ENCODE results near the gene ROBO3.

Gene ROBO3

DNA sequence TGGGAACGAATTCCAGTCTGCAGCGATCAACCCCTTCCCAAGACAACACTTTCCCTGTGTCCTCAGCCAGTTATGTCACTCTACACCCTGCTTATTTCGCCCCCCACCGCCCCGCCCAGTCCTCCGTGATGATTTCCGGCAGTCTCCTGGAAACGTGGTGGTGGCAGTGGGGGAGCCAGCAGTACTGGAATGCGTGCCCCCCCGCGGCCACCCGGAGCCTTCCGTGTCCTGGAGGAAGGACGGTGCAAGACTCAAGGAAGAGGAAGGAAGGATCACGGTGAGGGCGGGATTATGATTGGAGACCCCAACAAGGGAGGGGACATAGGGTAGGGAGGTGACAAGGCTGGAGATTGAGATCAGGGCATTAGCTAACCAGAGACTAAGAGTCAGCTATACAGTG lies 4.1 kb downstream of the ROBO3 start:
- no peak overlapping the region for H3K4me3 ChIP-seq (ENCODE audit: extremely low read depth, insufficient read depth, low read length, poor library complexity, severe bottlenecking)
- 9 to 22% methylated on average over 10 of the region's 16 CpGs for WGBS, 2 experiments (ENCODE audit: insufficient coverage in 2 of 2)

GRCh38 chr11:124869856-124870387 lies 4.7 kb downstream of the ROBO3 start:
- H3K9me3 ChIP-seq (ENCODE audit: control insufficient read depth, low read length): peaks cover 3% of the 10 kb centered on the region
- peaks cover 11% of the 10 kb centered on the region for H3K4me1 ChIP-seq (ENCODE audit: control insufficient read depth, insufficient read depth, low read length, poor library complexity, severe bottlenecking)
- H3K27ac ChIP-seq (ENCODE audit: low read depth, low read length, severe bottlenecking): no peak overlapping the region
- no peak overlapping the region for H3K4me3 ChIP-seq (ENCODE audit: extremely low read depth, insufficient read depth, low read length, poor library complexity, severe bottlenecking)
- H3K36me3 ChIP-seq (ENCODE audit: control insufficient read depth, insufficient read depth, low read length): no peaks in the 10 kb centered on the region
- 85 to 92% methylated on average over 6 to 12 of the region's 14 CpGs for WGBS, 2 experiments (ENCODE audit: insufficient coverage in 2 of 2)

More for the DNA sequence above, 4.1 kb downstream of the ROBO3 start:
- no peaks in the 10 kb centered on the region for H3K36me3 ChIP-seq (ENCODE audit: control insufficient read depth, insufficient read depth, low read length)
- H3K27ac ChIP-seq (ENCODE audit: low read depth, low read length, severe bottlenecking): no peak overlapping the region
- peaks cover 3% of the 10 kb centered on the region for H3K9me3 ChIP-seq (ENCODE audit: control insufficient read depth, low read length)
- H3K4me1 ChIP-seq (ENCODE audit: control insufficient read depth, insufficient read depth, low read length, poor library complexity, severe bottlenecking): peaks cover 12% of the 10 kb centered on the region

DNA sequence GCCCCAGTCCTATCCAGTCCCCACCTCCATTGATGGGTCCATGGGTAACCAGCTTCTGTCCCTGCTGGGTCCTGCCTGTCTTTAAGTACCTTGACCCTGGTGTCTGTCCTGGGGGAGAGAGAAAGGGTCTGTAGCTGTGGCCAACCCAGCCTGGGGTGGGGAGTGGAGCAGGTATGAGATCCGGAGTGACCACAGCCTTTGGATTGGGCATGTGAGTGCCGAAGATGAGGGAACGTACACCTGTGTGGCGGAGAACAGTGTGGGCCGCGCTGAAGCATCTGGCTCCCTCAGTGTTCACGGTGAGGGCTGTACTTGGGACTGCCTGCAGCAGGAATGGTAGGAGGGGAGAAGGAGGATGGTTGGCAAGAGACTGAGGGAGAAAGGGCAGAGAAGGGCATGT lies 5.2 kb downstream of the ROBO3 start:
- no peaks in the 10 kb centered on the region for H3K36me3 ChIP-seq (ENCODE audit: control insufficient read depth, insufficient read depth, low read length)
- H3K27ac ChIP-seq (ENCODE audit: low read depth, low read length, severe bottlenecking): no peak overlapping the region
- WGBS, 2 experiments (ENCODE audit: insufficient coverage in 2 of 2): 81 to 83% methylated on average over 7 of the region's 7 CpGs
- H3K4me3 ChIP-seq (ENCODE audit: extremely low read depth, insufficient read depth, low read length, poor library complexity, severe bottlenecking): no peak overlapping the region
- peaks cover 6% of the 10 kb centered on the region for H3K4me1 ChIP-seq (ENCODE audit: control insufficient read depth, insufficient read depth, low read length, poor library complexity, severe bottlenecking)
- H3K9me3 ChIP-seq (ENCODE audit: control insufficient read depth, low read length): peaks cover 3% of the 10 kb centered on the region

- no peaks in the 10 kb centered on the region for H3K36me3 ChIP-seq (ENCODE audit: control insufficient read depth, insufficient read depth, low read length)
- no peak overlapping the region for H3K4me3 ChIP-seq (ENCODE audit: extremely low read depth, insufficient read depth, low read length, poor library complexity, severe bottlenecking)
- H3K27ac ChIP-seq (ENCODE audit: low read depth, low read length, severe bottlenecking): no peak overlapping the region
- 70 to 75% methylated on average over 3 to 7 of the region's 8 CpGs for WGBS, 2 experiments (ENCODE audit: insufficient coverage in 2 of 2)
- no peaks in the 10 kb centered on the region for H3K9me3 ChIP-seq (ENCODE audit: control insufficient read depth, low read length)
- H3K4me1 ChIP-seq (ENCODE audit: control insufficient read depth, insufficient read depth, low read length, poor library complexity, severe bottlenecking): no peaks in the 10 kb centered on the region
These were observed 7.0 kb downstream of the ROBO3 start for GRCh38 chr11:124872280-124872679.

DNA sequence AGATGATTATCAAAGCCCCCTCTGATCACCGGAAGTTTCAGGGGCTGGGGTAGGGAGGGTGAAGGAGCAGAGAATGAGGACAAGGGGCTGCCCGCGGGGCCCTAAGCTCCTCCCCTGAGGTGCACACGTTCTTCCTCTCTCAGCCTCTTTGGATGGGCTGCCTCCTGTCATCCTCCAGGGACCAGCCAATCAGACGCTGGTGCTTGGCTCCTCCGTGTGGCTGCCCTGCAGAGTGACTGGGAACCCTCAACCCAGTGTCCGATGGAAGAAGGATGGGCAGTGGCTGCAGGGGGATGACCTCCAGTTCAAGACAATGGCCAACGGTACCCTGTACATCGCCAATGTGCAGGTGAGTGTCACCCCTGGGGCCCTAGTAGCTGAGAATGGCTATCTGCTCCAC lies 7.5 kb downstream of the ROBO3 start:
- H3K4me1 ChIP-seq (ENCODE audit: control insufficient read depth, insufficient read depth, low read length, poor library complexity, severe bottlenecking): no peaks in the 10 kb centered on the region
- H3K4me3 ChIP-seq (ENCODE audit: extremely low read depth, insufficient read depth, low read length, poor library complexity, severe bottlenecking): no peak overlapping the region
- H3K27ac ChIP-seq (ENCODE audit: low read depth, low read length, severe bottlenecking): no peak overlapping the region
- no peaks in the 10 kb centered on the region for H3K9me3 ChIP-seq (ENCODE audit: control insufficient read depth, low read length)
- 35% methylated on average over 8 of the region's 9 CpGs for WGBS, 2 experiments (ENCODE audit: insufficient coverage in 2 of 2)
- H3K36me3 ChIP-seq (ENCODE audit: control insufficient read depth, insufficient read depth, low read length): no peaks in the 10 kb centered on the region

GRCh38 chr11:124873951-124874350 lies 8.7 kb downstream of the ROBO3 start:
- Histone ChIP-seq H3K4me1 (ENCODE audit: control insufficient read depth, insufficient read depth, low read length, poor library complexity, severe bottlenecking) (no peaks in the 10 kb centered on the region), H3K36me3 (ENCODE audit: control insufficient read depth, insufficient read depth, low read length) (no peaks in the 10 kb centered on the region), H3K27ac (ENCODE audit: low read depth, low read length, severe bottlenecking) (no peak overlapping the region), H3K9me3 (ENCODE audit: control insufficient read depth, low read length) (no peaks in the 10 kb centered on the region), H3K4me3 (ENCODE audit: extremely low read depth, insufficient read depth, low read length, poor library complexity, severe bottlenecking) (no peak overlapping the region)
- 79 to 82% methylated on average over 6 to 7 of the region's 8 CpGs for WGBS, 2 experiments (ENCODE audit: insufficient coverage in 2 of 2)

GRCh38 chr11:124874571-124875255 lies 9.5 kb downstream of the ROBO3 start:
- Histone ChIP-seq H3K4me3 (ENCODE audit: extremely low read depth, insufficient read depth, low read length, poor library complexity, severe bottlenecking) (no peak overlapping the region), H3K36me3 (ENCODE audit: control insufficient read depth, insufficient read depth, low read length) (no peaks in the 10 kb centered on the region), H3K27ac (ENCODE audit: low read depth, low read length, severe bottlenecking) (no peak overlapping the region), H3K9me3 (ENCODE audit: control insufficient read depth, low read length) (no peaks in the 10 kb centered on the region), H3K4me1 (ENCODE audit: control insufficient read depth, insufficient read depth, low read length, poor library complexity, severe bottlenecking) (no peaks in the 10 kb centered on the region)
- WGBS, 2 experiments (ENCODE audit: insufficient coverage in 2 of 2): 90 to 95% methylated on average over 6 to 7 of the region's 7 CpGs

DNA sequence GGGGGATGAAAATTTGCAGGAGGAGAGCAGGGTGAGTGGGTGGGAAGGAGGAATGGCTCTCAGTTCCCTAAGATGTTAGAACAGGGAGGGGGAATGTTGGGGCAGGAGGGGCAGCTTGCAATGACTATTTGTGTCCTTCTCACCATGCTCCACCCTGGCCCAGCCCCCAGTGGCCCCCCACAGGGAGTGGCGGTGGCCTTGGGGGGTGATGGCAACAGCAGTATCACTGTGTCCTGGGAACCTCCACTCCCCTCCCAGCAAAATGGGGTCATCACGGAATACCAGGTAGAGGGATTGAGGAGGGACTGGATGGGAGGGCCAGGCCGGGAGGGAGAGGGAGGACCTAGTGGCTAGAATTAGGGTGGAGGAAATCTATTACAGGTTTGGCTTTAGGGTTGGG lies 10.2 kb downstream of the ROBO3 start:
- peak overlapping the region; percentile 56 for H3K4me3 ChIP-seq (ENCODE audit: extremely low read depth, insufficient read depth, low read length, poor library complexity, severe bottlenecking)
- no peaks in the 10 kb centered on the region for H3K36me3 ChIP-seq (ENCODE audit: control insufficient read depth, insufficient read depth, low read length)
- 53 to 80% methylated on average over 1 to 2 of the region's 3 CpGs for WGBS, 2 experiments (ENCODE audit: insufficient coverage in 2 of 2)
- no peak overlapping the region for H3K27ac ChIP-seq (ENCODE audit: low read depth, low read length, severe bottlenecking)
- H3K4me1 ChIP-seq (ENCODE audit: control insufficient read depth, insufficient read depth, low read length, poor library complexity, severe bottlenecking): no peaks in the 10 kb centered on the region
- H3K9me3 ChIP-seq (ENCODE audit: control insufficient read depth, low read length): no peaks in the 10 kb centered on the region

DNA sequence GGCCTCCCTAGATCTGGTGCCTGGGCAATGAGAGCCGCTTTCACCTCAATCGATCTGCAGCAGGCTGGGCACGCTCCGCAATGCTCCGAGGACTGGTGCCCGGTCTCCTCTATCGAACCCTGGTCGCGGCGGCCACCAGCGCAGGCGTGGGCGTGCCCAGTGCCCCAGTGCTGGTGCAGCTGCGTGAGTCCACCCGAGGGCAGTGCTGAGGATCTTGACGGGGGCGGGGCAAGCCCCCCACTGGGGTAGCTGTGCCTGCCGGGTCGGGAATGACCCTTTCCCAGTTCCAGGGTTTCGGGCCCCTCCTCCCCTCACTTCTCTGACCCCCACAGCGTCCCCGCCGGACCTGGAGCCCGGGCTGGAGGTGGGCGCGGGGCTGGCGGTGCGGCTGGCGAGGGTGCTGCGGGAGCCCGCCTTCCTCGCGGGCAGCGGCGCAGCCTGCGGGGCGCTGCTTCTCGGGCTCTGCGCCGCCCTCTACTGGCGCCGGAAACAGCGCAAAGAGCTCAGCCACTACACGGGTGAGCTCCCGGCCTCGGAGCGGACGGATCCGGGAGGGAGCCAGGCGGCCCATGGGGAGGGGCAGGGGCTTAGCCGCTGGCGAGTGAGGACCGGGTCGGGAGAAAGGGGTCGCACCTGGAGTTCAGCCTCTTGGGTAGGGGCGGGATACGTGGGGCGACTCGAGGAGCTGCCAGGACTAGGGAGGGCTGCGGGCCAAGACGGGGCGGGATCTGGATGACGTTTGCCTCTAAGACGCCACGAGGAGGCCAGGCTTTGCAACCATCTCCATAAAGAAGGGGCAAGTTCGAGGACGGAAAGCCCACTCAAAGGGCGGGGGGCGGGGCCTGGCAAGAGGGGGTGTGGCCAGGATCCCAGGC lies 10.9 kb downstream of the ROBO3 start:
- Histone ChIP-seq H3K36me3 (ENCODE audit: control insufficient read depth, insufficient read depth, low read length) (no peaks in the 10 kb centered on the region), H3K9me3 (ENCODE audit: control insufficient read depth, low read length) (no peaks in the 10 kb centered on the region), H3K27ac (ENCODE audit: low read depth, low read length, severe bottlenecking) (peak overlapping the region; percentile 94), H3K4me3 (ENCODE audit: extremely low read depth, insufficient read depth, low read length, poor library complexity, severe bottlenecking) (peak overlapping the region; percentile 56), H3K4me1 (ENCODE audit: control insufficient read depth, insufficient read depth, low read length, poor library complexity, severe bottlenecking) (no peaks in the 10 kb centered on the region)
- 1 to 2% methylated on average over 55 to 66 of the region's 69 CpGs for WGBS, 2 experiments (ENCODE audit: insufficient coverage in 2 of 2)

- WGBS, 2 experiments (ENCODE audit: insufficient coverage in 2 of 2): 59 to 69% methylated on average over 22 to 24 of the region's 30 CpGs
- Histone ChIP-seq H3K9me3 (ENCODE audit: control insufficient read depth, low read length) (no peaks in the 10 kb centered on the region), H3K36me3 (ENCODE audit: control insufficient read depth, insufficient read depth, low read length) (no peaks in the 10 kb centered on the region), H3K4me3 (ENCODE audit: extremely low read depth, insufficient read depth, low read length, poor library complexity, severe bottlenecking) (peak overlapping the region; percentile 56), H3K27ac (ENCODE audit: low read depth, low read length, severe bottlenecking) (peak overlapping the region; percentile 94), H3K4me1 (ENCODE audit: control insufficient read depth, insufficient read depth, low read length, poor library complexity, severe bottlenecking) (no peaks in the 10 kb centered on the region)
These were observed 11.8 kb downstream of the ROBO3 start for GRCh38 chr11:124876818-124877630.

Data from mesodermal cell (in vitro differentiated cells).